Measurements from ENCODE around the gene PDE4B. TPM values are rescaled to one million over a fixed set of nuclear protein-coding genes. Genes with fewer than 3 reads are reported as not detected.
A peak's percentile ranks its signal among the peaks of the same experiment; 100 is the strongest.

The PDE4B gene
- polyA plus RNA-seq, 2 of the 4 experiments (the other 2 are of a cell fraction) = 20.2 to 56.8 TPM

- Histone ChIP-seq H3K4me2 (peak overlapping the region; percentile 49; the same call in 2 of the 3 replicates), H3K4me1 (peaks cover 30% of the 10 kb centered on the region), H3K27ac (peak overlapping the region in 1 of 2 experiments; percentile 40; a peak in 2 of 6 replicates), H3K4me3 (no peak overlapping the region), H3K9me3 (no peaks in the 10 kb centered on the region)
- WGBS (ENCODE audit: missing lambda C conversion rate) = 88% methylated on average over 3 of the region's 3 CpGs
- POLR2A ChIA-PET = no interaction called here
- CTCF ChIA-PET = no interaction called here
- DNase-seq (ENCODE audit: low read depth in 1 of 2, low spot score in 1 of 2) (no peak), ATAC-seq (no peak), FAIRE-seq (no peak)
- TF ChIP-seq FOSL2 (IDR thresholded peaks at IDR 0.05) (no peak), FOSL2 (CRISPR knock-in tag; IDR thresholded peaks at IDR 0.05) (no peak), FOXS1 (CRISPR knock-in tag; IDR thresholded peaks at IDR 0.05) (no peak), REST (IDR thresholded peaks at IDR 0.05) (no peak), HOXB13 (CRISPR knock-in tag; IDR thresholded peaks at IDR 0.05; ENCODE audit: low read depth) (no peak), ZC3H11A (IDR thresholded peaks at IDR 0.05) (no peak), SREBF2 (IDR thresholded peaks at IDR 0.05) (no peak), HEYL (CRISPR knock-in tag; IDR thresholded peaks at IDR 0.05) (no peak), SMC3 (IDR thresholded peaks at IDR 0.05) (no peak), CTCF (IDR thresholded peaks at IDR 0.05) (no peak), RARB (CRISPR knock-in tag; IDR thresholded peaks at IDR 0.05) (no peak), BHLHE40 (IDR thresholded peaks at IDR 0.05; ENCODE audit: low read depth, low read length) (no peak), GATA3 (IDR thresholded peaks at IDR 0.05; ENCODE audit: borderline replicate concordance) (no peak), CHD4 (IDR thresholded peaks at IDR 0.05; ENCODE audit: borderline replicate concordance) (no peak), RNF2 (IDR thresholded peaks at IDR 0.05; ENCODE audit: borderline replicate concordance, low read depth) (no peak), E2F6 (IDR thresholded peaks at IDR 0.05; ENCODE audit: borderline replicate concordance, low read depth) (no peak), NPAS2 (CRISPR knock-in tag; IDR thresholded peaks at IDR 0.05; ENCODE audit: borderline replicate concordance) (no peak), MAZ (IDR thresholded peaks at IDR 0.05; ENCODE audit: borderline replicate concordance, low read depth, low read length) (no peak)
Measured at GRCh38 chr1:66316464-66317247, 524.0 kb downstream of the PDE4B start.

- FAIRE-seq = no peak
- ChIA-PET POLR2A (no interaction called here), CTCF (no interaction called here)
- H3K9me3 ChIP-seq = no peaks in the 10 kb centered on the region
- peak overlapping the region in 1 of 2 experiments; percentile 40; a peak in 1 of 6 replicates for H3K27ac ChIP-seq
- no peak for DNase-seq (ENCODE audit: low read depth in 1 of 2, low spot score in 1 of 2)
- no peak for ATAC-seq
- H3K4me2 ChIP-seq = no peak overlapping the region
- 94% methylated on average over 1 of the region's 1 CpG for WGBS (ENCODE audit: missing lambda C conversion rate)
- peaks cover 30% of the 10 kb centered on the region for H3K4me1 ChIP-seq
- H3K4me3 ChIP-seq = no peak overlapping the region
- no peak for TF ChIP-seq FOSL2 (IDR thresholded peaks at IDR 0.05)
- no peak for TF ChIP-seq FOSL2 (CRISPR knock-in tag; IDR thresholded peaks at IDR 0.05)
- no peak for TF ChIP-seq HOXB13 (CRISPR knock-in tag; IDR thresholded peaks at IDR 0.05; ENCODE audit: low read depth)
Measured at GRCh38 chr1:66317248-66317515, 524.5 kb downstream of the PDE4B start.

Measured in A549 (cell line).